Measurements from ENCODE around the gene CLSTN1. TPM values are rescaled to one million over a fixed set of nuclear protein-coding genes. Genes with fewer than 3 reads are reported as not detected.

Gene CLSTN1
- polyA plus RNA-seq, 4 donors = 29.2 to 78.8 (median 41.8) TPM

GRCh38 chr1:9690440-9691107 is 133.2 kb downstream of the CLSTN1 start:
- peaks cover 0 to 29% (median 0%) of the 10 kb centered on the region in 3 donors for H3K27me3 ChIP-seq (ENCODE audit: control insufficient read depth in 3 of 3, insufficient read depth in 3 of 3, low read length in 3 of 3)
- H3K4me1 ChIP-seq (ENCODE audit: control insufficient read depth in 3 of 3, insufficient read depth in 2 of 3, low read depth in 1 of 3, low read length in 2 of 3) = peaks cover 5 to 29% (median 14%) of the 10 kb centered on the region in 3 donors
- H3K27ac ChIP-seq (ENCODE audit: low read depth in 1 of 3, low read length in 2 of 3) = no peak overlapping the region
- no peak for FAIRE-seq
- H3K4me3 ChIP-seq (ENCODE audit: low read depth in 1 of 3, low read length in 3 of 3) = no peak overlapping the region
- H3K36me3 ChIP-seq (ENCODE audit: control insufficient read depth in 3 of 3, insufficient read depth in 2 of 3, low read depth in 1 of 3, low read length in 3 of 3) = peaks cover 0 to 3% (median 0%) of the 10 kb centered on the region in 3 donors
- no peak for DNase-seq
- H3K9me3 ChIP-seq (ENCODE audit: control insufficient read depth in 2 of 2, insufficient read depth in 1 of 2, low read depth in 1 of 2, low read length in 1 of 2) = no peaks in the 10 kb centered on the region
- WGBS, 3 donors = 70 to 78% (median 77%) methylated on average over 14 of the region's 14 CpGs

- FAIRE-seq (no peak), DNase-seq (peak; percentile 22 to 60)
- Histone ChIP-seq H3K4me3 (ENCODE audit: low read depth in 1 of 3, low read length in 3 of 3) (peak overlapping the region in 2 of 3 donors; percentile 33 to 66), H3K27ac (ENCODE audit: low read depth in 1 of 3, low read length in 2 of 3) (no peak overlapping the region), H3K9me3 (ENCODE audit: control insufficient read depth in 2 of 2, insufficient read depth in 1 of 2, low read depth in 1 of 2, low read length in 1 of 2) (no peaks in the 10 kb centered on the region), H3K4me1 (ENCODE audit: control insufficient read depth in 3 of 3, insufficient read depth in 2 of 3, low read depth in 1 of 3, low read length in 2 of 3) (peaks cover 5 to 29% (median 14%) of the 10 kb centered on the region in 3 donors), H3K36me3 (ENCODE audit: control insufficient read depth in 3 of 3, insufficient read depth in 2 of 3, low read depth in 1 of 3, low read length in 3 of 3) (peaks cover 0 to 3% (median 0%) of the 10 kb centered on the region in 3 donors), H3K27me3 (ENCODE audit: control insufficient read depth in 3 of 3, insufficient read depth in 3 of 3, low read length in 3 of 3) (peaks cover 0 to 29% (median 0%) of the 10 kb centered on the region in 3 donors)
- 7 to 19% (median 12%) methylated on average over 20 to 23 of the region's 23 CpGs for WGBS, 3 donors
Measured at GRCh38 chr1:9689971-9690381, 133.8 kb downstream of the CLSTN1 start.

GRCh38 chr1:9689011-9689706 is 134.6 kb downstream of the CLSTN1 start:
- H3K27me3 ChIP-seq (ENCODE audit: control insufficient read depth in 3 of 3, insufficient read depth in 3 of 3, low read length in 3 of 3) = peaks cover 0 to 29% (median 0%) of the 10 kb centered on the region in 3 donors
- peak overlapping the region; percentile 32 to 66 (median 54) for H3K4me3 ChIP-seq (ENCODE audit: low read depth in 1 of 3, low read length in 3 of 3)
- FAIRE-seq (no peak), DNase-seq (peak; percentile 67 to 85)
- H3K4me1 ChIP-seq (ENCODE audit: control insufficient read depth in 3 of 3, insufficient read depth in 2 of 3, low read depth in 1 of 3, low read length in 2 of 3) = peaks cover 5 to 29% (median 14%) of the 10 kb centered on the region in 3 donors
- WGBS, 3 donors = 1 to 4% (median 2%) methylated on average over 37 to 72 of the region's 72 CpGs
- peaks cover 0 to 3% (median 0%) of the 10 kb centered on the region in 3 donors for H3K36me3 ChIP-seq (ENCODE audit: control insufficient read depth in 3 of 3, insufficient read depth in 2 of 3, low read depth in 1 of 3, low read length in 3 of 3)
- H3K27ac ChIP-seq (ENCODE audit: low read depth in 1 of 3, low read length in 2 of 3) = peak overlapping the region in 1 of 3 donors; percentile 6
- H3K9me3 ChIP-seq (ENCODE audit: control insufficient read depth in 2 of 2, insufficient read depth in 1 of 2, low read depth in 1 of 2, low read length in 1 of 2) = no peaks in the 10 kb centered on the region

- peaks cover 0 to under 1% (median 0%) of the 10 kb centered on the region in 3 donors for H3K36me3 ChIP-seq (ENCODE audit: control insufficient read depth in 3 of 3, insufficient read depth in 2 of 3, low read depth in 1 of 3, low read length in 3 of 3)
- 34 to 55% (median 40%) methylated on average over 14 of the region's 14 CpGs for WGBS, 3 donors
- FAIRE-seq (no peak), DNase-seq (no peak)
- H3K9me3 ChIP-seq (ENCODE audit: control insufficient read depth in 2 of 2, insufficient read depth in 1 of 2, low read depth in 1 of 2, low read length in 1 of 2) = no peaks in the 10 kb centered on the region
- peaks cover 0 to 29% (median 0%) of the 10 kb centered on the region in 3 donors for H3K27me3 ChIP-seq (ENCODE audit: control insufficient read depth in 3 of 3, insufficient read depth in 3 of 3, low read length in 3 of 3)
- H3K27ac ChIP-seq (ENCODE audit: low read depth in 1 of 3, low read length in 2 of 3) = peak overlapping the region in 1 of 3 donors; percentile 6
- peak overlapping the region in 2 of 3 donors; percentile 32 to 66 for H3K4me3 ChIP-seq (ENCODE audit: low read depth in 1 of 3, low read length in 3 of 3)
- peaks cover 5 to 29% (median 14%) of the 10 kb centered on the region in 3 donors for H3K4me1 ChIP-seq (ENCODE audit: control insufficient read depth in 3 of 3, insufficient read depth in 2 of 3, low read depth in 1 of 3, low read length in 2 of 3)
Measured at GRCh38 chr1:9688599-9688998, 135.2 kb downstream of the CLSTN1 start.

- DNase-seq = peak; percentile 14 to 35
- FAIRE-seq = no peak
- no peak overlapping the region for H3K27ac ChIP-seq (ENCODE audit: low read depth in 1 of 3, low read length in 2 of 3)
Measured at GRCh38 chr1:9687874-9688582, 135.7 kb downstream of the CLSTN1 start.

GRCh38 chr1:9687120-9687873 is 136.5 kb downstream of the CLSTN1 start:
- Histone ChIP-seq H3K36me3 (ENCODE audit: control insufficient read depth in 3 of 3, insufficient read depth in 2 of 3, low read depth in 1 of 3, low read length in 3 of 3) (no peaks in the 10 kb centered on the region), H3K9me3 (ENCODE audit: control insufficient read depth in 2 of 2, insufficient read depth in 1 of 2, low read depth in 1 of 2, low read length in 1 of 2) (no peaks in the 10 kb centered on the region), H3K27me3 (ENCODE audit: control insufficient read depth in 3 of 3, insufficient read depth in 3 of 3, low read length in 3 of 3) (peaks cover 0 to 29% (median 0%) of the 10 kb centered on the region in 3 donors), H3K27ac (ENCODE audit: low read depth in 1 of 3, low read length in 2 of 3) (peak overlapping the region in 1 of 3 donors; percentile 16), H3K4me1 (ENCODE audit: control insufficient read depth in 3 of 3, insufficient read depth in 2 of 3, low read depth in 1 of 3, low read length in 2 of 3) (peaks cover 5 to 29% (median 14%) of the 10 kb centered on the region in 3 donors), H3K4me3 (ENCODE audit: low read depth in 1 of 3, low read length in 3 of 3) (peak overlapping the region; percentile 35 to 60 (median 45))
- DNase-seq (peak; percentile 14 to 83), FAIRE-seq (no peak)
- 1% methylated on average over 31 to 42 of the region's 42 CpGs for WGBS, 3 donors

More at GRCh38 chr1:9687874-9688582, 135.7 kb downstream of the CLSTN1 start:
- Histone ChIP-seq H3K27me3 (ENCODE audit: control insufficient read depth in 3 of 3, insufficient read depth in 3 of 3, low read length in 3 of 3) (peaks cover 0 to 29% (median 0%) of the 10 kb centered on the region in 3 donors), H3K36me3 (ENCODE audit: control insufficient read depth in 3 of 3, insufficient read depth in 2 of 3, low read depth in 1 of 3, low read length in 3 of 3) (no peaks in the 10 kb centered on the region), H3K9me3 (ENCODE audit: control insufficient read depth in 2 of 2, insufficient read depth in 1 of 2, low read depth in 1 of 2, low read length in 1 of 2) (no peaks in the 10 kb centered on the region), H3K4me3 (ENCODE audit: low read depth in 1 of 3, low read length in 3 of 3) (peak overlapping the region; percentile 35 to 60 (median 45)), H3K4me1 (ENCODE audit: control insufficient read depth in 3 of 3, insufficient read depth in 2 of 3, low read depth in 1 of 3, low read length in 2 of 3) (peaks cover 5 to 29% (median 14%) of the 10 kb centered on the region in 3 donors)
- WGBS, 3 donors = 4 to 16% (median 12%) methylated on average over 32 to 34 of the region's 34 CpGs

- Histone ChIP-seq H3K4me1 (ENCODE audit: control insufficient read depth in 3 of 3, insufficient read depth in 2 of 3, low read depth in 1 of 3, low read length in 2 of 3) (peaks cover 5 to 20% (median 10%) of the 10 kb centered on the region in 3 donors), H3K9me3 (ENCODE audit: control insufficient read depth in 2 of 2, insufficient read depth in 1 of 2, low read depth in 1 of 2, low read length in 1 of 2) (no peaks in the 10 kb centered on the region), H3K36me3 (ENCODE audit: control insufficient read depth in 3 of 3, insufficient read depth in 2 of 3, low read depth in 1 of 3, low read length in 3 of 3) (no peaks in the 10 kb centered on the region), H3K27me3 (ENCODE audit: control insufficient read depth in 3 of 3, insufficient read depth in 3 of 3, low read length in 3 of 3) (peaks cover 0 to 9% (median 0%) of the 10 kb centered on the region in 3 donors), H3K27ac (ENCODE audit: low read depth in 1 of 3, low read length in 2 of 3) (no peak overlapping the region), H3K4me3 (ENCODE audit: low read depth in 1 of 3, low read length in 3 of 3) (no peak overlapping the region)
- 75 to 100% (median 91%) methylated on average over 1 of the region's 1 CpG for WGBS, 3 donors
- FAIRE-seq (no peak), DNase-seq (no peak)
Measured at GRCh38 chr1:9684801-9685200, 139.0 kb downstream of the CLSTN1 start.
